ENCODE data around the gene FLT1. TPM values are rescaled to one million over a fixed set of nuclear protein-coding genes. Genes with fewer than 3 reads are reported as not detected.

The FLT1 gene
- total RNA-seq, 1 donor from 2014 or later, result not detected

DNA sequence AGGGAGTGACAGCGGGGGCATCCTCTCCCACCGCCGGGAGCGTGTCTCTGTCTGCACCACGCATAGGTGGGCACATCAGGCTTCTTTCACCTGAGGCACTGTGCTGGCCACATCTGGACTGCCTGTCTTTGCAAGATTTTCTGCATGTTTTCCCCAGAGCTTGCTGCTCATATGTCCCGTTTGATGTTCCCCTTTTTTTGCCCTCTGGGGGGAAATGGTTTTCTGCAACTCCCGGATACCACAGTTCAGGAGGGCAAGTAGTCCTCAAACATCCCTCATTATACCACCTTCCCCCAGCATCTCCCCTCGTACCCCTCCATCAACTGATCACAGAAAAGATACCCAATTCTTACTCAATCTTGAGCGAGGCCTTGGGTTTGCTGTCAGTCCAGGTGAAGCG, 188.6 kb downstream of the FLT1 start:
- no peak overlapping the region for H3K27ac Mint-ChIP-seq (ENCODE audit: unreplicated experiment)

DNA sequence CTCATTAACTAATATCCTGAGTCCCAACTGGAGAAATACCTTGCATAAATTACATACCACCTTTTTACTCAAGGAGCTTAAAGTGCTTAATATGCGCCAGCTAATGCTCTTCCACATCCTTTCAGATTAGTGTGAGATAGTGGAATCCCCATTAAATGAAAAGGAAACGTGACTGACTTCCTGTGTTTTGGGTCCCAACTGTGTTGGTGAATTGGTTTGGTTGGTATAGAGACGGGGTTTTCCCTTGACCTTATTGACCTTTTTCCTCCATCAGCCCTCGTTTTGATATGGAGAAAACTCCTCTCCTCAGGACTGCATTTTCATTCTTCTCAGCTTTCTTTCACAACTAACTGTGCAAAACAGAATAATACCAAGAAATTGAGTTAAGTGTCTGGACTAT, 193.1 kb downstream of the FLT1 start:
- Mint-ChIP-seq H3K36me3 (ENCODE audit: low read depth) (no peaks in the 10 kb centered on the region), H3K27ac (ENCODE audit: unreplicated experiment) (no peak overlapping the region), H3K4me1 (peaks cover 10% of the 10 kb centered on the region), H3K4me3 (no peak overlapping the region), H3K9me3 (no peaks in the 10 kb centered on the region), H3K27me3 (ENCODE audit: low read depth) (no peaks in the 10 kb centered on the region)
- TF ChIP-seq, protein P1, sequence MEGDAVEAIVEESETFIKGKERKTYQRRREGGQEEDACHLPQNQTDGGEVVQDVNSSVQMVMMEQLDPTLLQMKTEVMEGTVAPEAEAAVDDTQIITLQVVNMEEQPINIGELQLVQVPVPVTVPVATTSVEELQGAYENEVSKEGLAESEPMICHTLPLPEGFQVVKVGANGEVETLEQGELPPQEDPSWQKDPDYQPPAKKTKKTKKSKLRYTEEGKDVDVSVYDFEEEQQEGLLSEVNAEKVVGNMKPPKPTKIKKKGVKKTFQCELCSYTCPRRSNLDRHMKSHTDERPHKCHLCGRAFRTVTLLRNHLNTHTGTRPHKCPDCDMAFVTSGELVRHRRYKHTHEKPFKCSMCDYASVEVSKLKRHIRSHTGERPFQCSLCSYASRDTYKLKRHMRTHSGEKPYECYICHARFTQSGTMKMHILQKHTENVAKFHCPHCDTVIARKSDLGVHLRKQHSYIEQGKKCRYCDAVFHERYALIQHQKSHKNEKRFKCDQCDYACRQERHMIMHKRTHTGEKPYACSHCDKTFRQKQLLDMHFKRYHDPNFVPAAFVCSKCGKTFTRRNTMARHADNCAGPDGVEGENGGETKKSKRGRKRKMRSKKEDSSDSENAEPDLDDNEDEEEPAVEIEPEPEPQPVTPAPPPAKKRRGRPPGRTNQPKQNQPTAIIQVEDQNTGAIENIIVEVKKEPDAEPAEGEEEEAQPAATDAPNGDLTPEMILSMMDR (conservative IDR thresholded peaks at IDR 0.05), result no peak
- DNase-seq (ENCODE audit: low read depth, low spot score), result no peak

More for the DNA sequence above, 188.6 kb downstream of the FLT1 start:
- Mint-ChIP-seq H3K9me3 (no peaks in the 10 kb centered on the region), H3K4me1 (peaks cover 11% of the 10 kb centered on the region), H3K27me3 (ENCODE audit: low read depth) (no peaks in the 10 kb centered on the region), H3K36me3 (ENCODE audit: low read depth) (no peaks in the 10 kb centered on the region), H3K4me3 (no peak overlapping the region)
- no peak for DNase-seq (ENCODE audit: low read depth, low spot score)
- TF ChIP-seq, protein P1 (conservative IDR thresholded peaks at IDR 0.05), result no peak

DNA sequence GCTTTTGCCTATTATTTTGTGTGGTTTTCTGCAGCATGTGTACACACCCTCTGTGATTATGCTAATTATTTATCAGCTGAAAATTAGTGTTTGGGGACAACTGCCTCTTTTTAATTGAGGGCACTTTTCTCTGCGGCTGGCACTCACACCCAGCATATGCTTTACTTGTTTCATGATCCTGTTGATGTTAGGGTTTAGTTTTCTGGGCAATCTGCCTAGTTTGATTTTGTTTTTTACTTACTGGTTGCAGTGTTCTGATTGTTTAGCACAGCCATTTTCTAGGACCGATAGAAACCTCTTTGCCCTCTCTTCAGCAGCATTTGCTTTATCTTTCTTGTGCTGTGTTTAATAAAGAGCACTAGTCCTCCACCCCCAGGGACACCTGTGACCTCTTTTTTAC, 195.0 kb downstream of the FLT1 start:
- H3K36me3 Mint-ChIP-seq (ENCODE audit: low read depth), result peaks cover 8% of the 10 kb centered on the region
- H3K4me1 Mint-ChIP-seq, result peaks cover 15% of the 10 kb centered on the region
- H3K9me3 Mint-ChIP-seq, result no peaks in the 10 kb centered on the region
- H3K4me3 Mint-ChIP-seq, result no peak overlapping the region
- no peaks in the 10 kb centered on the region for H3K27me3 Mint-ChIP-seq (ENCODE audit: low read depth)
- no peak overlapping the region for H3K27ac Mint-ChIP-seq (ENCODE audit: unreplicated experiment)
- no peak for DNase-seq (ENCODE audit: low read depth, low spot score)
- TF ChIP-seq, protein P1 (conservative IDR thresholded peaks at IDR 0.05), result no peak

DNA sequence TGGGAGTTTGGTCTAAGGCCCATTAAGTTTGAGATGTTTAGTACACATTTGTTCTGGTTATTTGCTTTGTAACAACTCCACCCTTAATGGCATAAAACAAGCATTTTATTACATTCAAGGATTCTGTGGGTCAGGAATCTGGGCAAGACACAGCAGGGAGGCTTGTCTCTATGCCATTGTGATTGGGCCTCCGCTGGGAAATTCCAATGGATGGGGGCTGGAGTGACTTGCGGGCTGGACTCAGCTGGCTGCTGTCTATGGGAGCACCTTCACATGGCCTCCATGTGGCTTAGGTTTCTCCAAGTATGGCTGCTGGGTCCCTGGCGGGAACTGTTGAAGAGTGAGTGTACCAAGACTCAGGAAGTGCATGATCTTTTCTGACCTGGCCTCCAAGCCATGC, 197.6 kb downstream of the FLT1 start:
- Mint-ChIP-seq H3K27me3 (ENCODE audit: low read depth) (no peaks in the 10 kb centered on the region), H3K4me1 (peaks cover 15% of the 10 kb centered on the region), H3K4me3 (no peak overlapping the region), H3K36me3 (ENCODE audit: low read depth) (peaks cover 8% of the 10 kb centered on the region), H3K27ac (ENCODE audit: unreplicated experiment) (no peak overlapping the region), H3K9me3 (no peaks in the 10 kb centered on the region)
- TF ChIP-seq, protein P1 (conservative IDR thresholded peaks at IDR 0.05), result no peak
- DNase-seq (ENCODE audit: low read depth, low spot score), result no peak

DNA sequence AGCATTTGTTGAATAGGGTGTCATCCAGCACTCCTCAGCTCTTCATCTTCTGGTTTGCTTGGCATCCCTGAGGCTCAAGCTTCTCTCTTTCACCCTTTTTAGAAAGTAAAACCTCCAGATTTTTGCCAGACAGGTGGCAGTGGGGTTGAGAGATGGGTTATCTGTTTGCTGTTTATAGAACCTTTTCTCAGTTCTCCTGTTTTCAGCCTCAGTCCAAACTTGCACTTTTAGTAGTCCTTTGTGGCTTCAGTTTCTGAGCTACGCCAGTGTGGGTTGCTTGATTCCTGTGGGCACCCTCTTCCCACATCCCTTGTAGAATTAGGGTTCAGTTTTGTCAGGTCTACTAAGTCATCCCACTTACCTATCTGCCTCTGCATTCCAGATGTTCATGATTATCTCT, 208.7 kb downstream of the FLT1 start:
- no peaks in the 10 kb centered on the region for H3K27me3 Mint-ChIP-seq (ENCODE audit: low read depth)
- H3K27ac Mint-ChIP-seq (ENCODE audit: unreplicated experiment), result no peak overlapping the region
- TF ChIP-seq, protein P1 (conservative IDR thresholded peaks at IDR 0.05), result no peak
- H3K9me3 Mint-ChIP-seq, result no peaks in the 10 kb centered on the region
- peaks cover 3% of the 10 kb centered on the region for H3K4me1 Mint-ChIP-seq
- H3K4me3 Mint-ChIP-seq, result no peak overlapping the region
- no peak for DNase-seq (ENCODE audit: low read depth, low spot score)
- peaks cover 22% of the 10 kb centered on the region for H3K36me3 Mint-ChIP-seq (ENCODE audit: low read depth)

DNA sequence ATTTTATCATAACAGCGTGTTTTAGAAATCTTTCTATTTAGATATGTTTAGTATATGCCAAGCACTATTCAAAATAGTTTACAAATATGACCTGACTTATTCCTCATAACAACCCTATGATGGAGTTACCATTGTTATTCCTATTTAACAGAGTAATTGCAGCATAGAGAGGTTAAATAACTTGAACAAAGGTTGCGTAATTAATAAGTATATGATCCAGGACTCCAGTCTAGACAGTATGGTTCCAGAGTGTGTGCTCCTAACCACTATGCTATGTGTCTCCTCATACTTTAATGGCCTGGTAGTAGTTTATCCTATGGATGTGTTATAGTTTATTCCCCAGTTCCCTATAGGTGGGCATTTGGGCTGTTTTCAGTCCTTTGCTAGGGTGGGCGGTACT, 211.3 kb downstream of the FLT1 start:
- no peak overlapping the region for H3K27ac Mint-ChIP-seq (ENCODE audit: unreplicated experiment)
- TF ChIP-seq, protein P1 (conservative IDR thresholded peaks at IDR 0.05), result no peak
- H3K36me3 Mint-ChIP-seq (ENCODE audit: low read depth), result peaks cover 20% of the 10 kb centered on the region
- H3K9me3 Mint-ChIP-seq, result no peaks in the 10 kb centered on the region
- H3K4me1 Mint-ChIP-seq, result peaks cover 3% of the 10 kb centered on the region
- H3K27me3 Mint-ChIP-seq (ENCODE audit: low read depth), result no peaks in the 10 kb centered on the region
- DNase-seq (ENCODE audit: low read depth, low spot score), result no peak
- H3K4me3 Mint-ChIP-seq, result no peak overlapping the region

Measured in neural crest cell (in vitro differentiated cells).